UCSD-AML1 (cell line): ENCODE data around the gene SDF2L1.
"Not testable (repeated sequence)": the region's sequence is repeated elsewhere in the genome, so short reads cannot be mapped to it uniquely, and the experiment has no call there.

Source experiments
- DNase-seq: peaks from one replicate; lab custom pipeline; 2025; ENCODE audit not compliant: unreplicated experiment; lab: John Stamatoyannopoulos, UW

Gene SDF2L1

DNA sequence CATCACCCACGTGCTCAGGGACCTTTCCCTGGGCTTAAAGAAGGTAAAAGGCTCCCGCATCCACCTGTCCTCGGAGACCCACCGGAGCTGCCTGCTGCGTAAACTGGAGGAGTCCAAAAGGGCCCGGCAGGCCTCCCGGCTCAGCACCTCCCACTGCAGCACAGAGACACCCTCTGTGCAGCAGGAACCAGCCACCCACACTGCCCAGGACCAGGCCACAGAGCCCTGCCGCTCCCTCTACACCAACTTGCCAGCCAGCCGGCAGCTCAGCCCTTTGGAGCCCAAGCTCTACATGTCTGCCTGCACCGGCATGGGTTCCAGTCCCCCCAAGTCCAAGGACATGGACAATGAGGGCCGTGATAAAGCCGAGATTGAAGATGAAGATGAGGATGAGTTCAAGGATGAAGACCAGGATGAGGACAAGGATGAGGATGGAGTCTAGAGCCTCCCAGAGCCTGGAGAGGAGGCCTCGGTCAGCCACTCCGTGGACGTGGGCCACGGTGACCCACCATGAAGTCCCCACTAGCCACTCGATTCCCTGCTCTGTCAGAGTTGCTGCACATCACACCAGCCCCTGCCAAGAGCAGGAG, 5.4 kb upstream of the SDF2L1 start:
- DNase-seq: no peak

DNA sequence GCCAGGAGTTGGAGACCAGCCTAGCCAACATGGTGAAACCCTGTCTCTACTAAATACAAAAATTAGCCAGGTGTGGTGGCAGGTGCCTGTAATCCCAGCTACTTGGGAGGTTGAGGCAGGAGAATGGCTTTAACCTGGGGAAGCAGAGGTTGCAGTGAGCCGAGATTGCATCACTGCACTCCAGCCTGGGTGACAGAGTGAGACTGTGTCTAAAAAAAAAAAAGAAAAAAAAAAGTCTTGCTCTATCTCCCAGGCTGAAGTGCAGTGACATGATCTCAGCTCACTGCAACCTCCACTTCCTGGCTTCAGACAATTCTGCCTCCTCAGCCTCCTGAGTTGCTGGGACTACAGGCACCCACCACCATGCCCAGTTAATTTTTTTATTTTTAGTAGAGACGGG, 4.7 kb upstream of the SDF2L1 start:
- DNase-seq: not testable (repeated sequence)

DNA sequence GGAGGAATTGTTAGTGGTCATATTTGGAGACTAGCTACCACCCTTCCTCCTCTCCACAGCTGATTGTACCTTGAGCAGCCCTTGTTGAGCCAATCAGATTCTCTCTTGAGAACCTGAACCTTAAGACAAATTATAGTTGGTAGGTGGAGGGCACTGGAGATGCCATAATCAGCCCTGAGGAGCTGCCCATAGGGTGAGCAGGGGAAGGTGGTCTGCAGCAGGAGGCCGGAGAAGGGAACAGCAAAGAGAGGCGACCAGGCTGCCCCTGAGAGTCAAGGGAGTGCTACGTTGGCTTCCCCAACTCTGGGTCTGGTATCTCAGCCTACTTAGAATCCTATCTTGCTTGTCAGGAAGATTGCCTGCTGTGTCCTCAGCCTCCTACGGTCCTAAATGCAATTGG, 2.7 kb upstream of the SDF2L1 start:
- no peak for DNase-seq

DNA sequence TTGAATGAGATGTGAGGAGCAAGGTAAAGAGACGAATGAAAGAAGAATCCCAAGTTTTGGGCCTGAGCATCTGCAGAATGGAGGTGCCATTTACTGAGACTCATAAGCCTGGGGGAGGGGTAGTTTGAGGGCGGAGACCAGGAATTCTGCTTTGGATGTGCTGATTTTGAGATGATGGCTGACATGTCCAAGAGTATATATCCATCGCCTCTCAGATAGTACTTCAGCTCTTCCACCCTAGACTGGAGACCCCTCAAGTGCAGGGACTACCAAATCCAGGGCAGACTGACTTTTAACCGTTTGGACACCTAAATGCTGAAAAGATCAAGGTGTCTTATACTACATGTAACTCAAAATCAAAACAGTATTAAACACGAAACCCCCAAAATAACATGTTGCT, 1.3 kb upstream of the SDF2L1 start:
- DNase-seq: no peak

DNA sequence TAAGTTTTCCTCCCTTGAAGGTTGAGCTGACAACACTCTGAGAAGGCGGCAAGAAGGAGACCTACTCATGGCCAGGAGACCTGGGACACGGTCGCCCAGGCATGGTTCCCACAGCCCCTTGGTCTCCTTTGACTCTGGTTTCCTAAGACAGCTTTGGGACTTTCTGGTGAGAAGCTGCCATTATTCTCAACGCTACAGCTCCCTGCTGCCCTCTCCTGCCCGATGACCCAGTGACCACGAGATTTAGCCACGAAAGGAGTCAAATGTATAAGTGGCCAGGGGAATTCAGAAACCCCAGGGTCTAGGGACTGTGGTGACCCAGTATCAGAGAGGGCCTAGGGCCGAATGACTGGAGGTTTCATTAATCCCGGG, 699 bp upstream of the SDF2L1 start:
- DNase-seq: peak; percentile 66

DNA sequence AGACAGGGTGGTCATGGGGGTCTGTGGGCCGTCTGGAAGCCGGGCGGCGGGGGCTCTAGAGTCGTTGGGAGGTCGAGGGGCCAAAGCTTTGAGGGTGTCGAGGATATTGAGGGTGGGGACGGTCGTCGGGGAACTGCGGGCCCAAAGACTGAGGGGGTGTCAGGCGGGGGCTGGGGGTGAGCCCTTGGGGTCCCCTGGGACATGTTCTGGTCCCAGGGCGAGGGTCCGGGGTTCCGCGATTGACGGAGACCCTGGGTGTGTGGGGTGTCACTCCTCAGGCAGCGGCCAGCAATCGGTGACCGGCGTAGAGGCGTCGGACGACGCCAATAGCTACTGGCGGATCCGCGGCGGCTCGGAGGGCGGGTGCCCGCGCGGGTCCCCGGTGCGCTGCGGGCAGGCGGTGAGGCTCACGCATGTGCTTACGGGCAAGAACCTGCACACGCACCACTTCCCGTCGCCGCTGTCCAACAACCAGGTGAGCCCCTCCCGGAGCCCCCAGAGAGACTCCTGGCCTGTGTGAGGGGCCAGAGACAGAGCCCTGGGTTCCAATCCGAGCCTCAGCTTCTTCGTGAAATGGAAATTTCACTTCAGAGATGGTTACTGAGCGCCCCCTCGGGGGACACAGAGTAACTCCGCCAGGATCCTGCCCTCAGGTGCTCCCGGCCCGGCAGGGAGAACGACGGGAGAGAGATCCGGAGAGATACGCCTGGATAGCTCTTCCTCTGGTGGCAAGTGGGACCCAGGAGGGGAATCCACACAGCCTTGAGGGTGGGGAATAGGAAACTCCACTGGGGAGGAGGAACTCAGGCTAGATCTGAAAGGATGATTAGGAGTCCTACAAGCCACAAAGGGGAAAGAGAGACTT, 714 bp downstream of the SDF2L1 start:
- DNase-seq: peak; percentile 62

DNA sequence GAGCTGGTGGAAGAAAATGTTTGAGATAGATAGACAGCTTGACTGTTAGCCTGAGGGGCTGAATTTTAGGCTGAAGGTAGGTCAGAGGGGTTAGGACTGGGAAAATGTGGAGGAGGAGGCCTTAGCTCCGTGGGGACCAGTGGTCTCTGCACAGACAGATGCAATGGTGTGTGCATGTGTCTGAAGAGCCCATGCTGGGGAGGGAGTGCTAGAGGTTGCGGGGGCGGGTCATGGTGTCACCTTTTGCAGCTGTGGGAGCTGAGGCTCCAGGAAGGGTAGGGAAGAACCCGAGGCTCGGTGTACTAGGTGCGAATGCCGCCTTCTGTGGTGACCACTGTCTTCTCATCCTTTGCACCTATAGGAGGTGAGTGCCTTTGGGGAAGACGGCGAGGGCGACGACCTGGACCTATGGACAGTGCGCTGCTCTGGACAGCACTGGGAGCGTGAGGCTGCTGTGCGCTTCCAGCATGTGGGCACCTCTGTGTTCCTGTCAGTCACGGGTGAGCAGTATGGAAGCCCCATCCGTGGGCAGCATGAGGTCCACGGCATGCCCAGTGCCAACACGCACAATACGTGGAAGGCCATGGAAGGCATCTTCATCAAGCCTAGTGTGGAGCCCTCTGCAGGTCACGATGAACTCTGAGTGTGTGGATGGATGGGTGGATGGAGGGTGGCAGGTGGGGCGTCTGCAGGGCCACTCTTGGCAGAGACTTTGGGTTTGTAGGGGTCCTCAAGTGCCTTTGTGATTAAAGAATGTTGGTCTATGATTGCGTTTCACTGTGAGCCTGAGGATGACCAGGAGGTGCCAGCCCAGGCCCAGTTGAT, 1.6 kb downstream of the SDF2L1 start:
- DNase-seq: no peak

DNA sequence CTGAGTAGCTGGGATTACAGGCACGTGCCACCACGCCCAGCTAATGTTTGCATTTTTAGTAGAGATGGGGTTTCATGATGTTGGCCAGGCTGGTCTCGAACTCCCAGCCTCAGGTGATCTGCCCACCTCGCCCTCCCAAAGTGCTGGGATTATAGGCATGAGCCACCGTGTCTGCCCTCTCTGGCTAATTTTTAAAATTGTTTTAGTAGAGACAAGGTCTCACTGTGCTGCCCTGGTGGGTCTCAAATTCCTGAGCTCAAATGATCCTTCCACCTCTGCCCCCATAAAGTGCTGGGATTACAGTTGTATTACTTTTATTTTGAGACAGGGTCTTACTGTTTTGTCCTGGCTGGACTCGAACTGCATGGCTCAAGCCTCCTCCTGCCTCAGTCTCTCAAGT, 3.4 kb downstream of the SDF2L1 start:
- DNase-seq: not testable (repeated sequence)

DNA sequence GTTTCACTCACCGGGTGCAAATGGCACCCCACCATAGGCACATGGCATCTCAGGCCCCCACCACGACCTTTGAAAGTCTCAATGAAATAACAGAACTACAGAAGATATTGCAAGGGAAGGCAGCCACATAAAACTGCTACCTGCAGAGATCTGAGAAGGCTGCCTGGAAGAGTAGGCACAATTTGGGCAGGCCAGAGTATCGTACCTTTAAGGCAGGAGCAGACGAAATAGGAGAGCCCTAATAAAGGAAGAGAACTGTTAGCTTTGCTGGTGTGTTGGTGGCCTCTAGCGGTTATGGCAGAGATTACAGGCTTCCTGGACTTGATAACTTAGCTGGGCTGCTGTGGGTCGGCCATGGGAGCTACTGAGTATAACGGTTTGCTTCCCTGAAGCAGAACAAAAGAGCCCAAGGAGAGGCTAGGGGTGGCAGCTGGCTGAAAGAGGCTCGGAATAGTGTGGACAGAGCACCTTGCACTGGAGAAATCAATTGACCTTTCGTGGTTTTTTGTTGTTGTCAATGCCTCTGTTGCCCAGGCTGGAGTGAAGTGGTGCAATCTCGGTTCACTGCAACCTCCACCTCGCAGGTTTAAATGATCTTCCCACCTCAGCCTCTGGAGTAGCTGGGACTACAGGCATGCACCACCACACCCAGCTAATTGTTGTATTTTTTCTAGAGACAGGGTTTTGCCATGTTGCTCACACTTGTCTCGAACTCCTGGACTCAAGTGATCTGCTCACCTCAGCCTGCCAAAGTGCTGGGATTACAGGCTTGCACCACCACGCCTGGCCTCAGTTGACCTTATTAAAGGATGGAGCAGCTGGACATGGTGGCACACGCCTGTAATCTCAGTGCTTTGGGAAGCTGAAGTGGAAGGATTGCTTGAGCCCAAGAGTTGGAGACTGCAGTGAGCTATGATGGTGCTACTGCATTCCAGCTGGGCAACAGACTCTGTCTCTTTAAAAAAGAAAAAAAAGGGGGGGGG, 4.8 kb downstream of the SDF2L1 start:
- DNase-seq: peak; percentile 73

DNA sequence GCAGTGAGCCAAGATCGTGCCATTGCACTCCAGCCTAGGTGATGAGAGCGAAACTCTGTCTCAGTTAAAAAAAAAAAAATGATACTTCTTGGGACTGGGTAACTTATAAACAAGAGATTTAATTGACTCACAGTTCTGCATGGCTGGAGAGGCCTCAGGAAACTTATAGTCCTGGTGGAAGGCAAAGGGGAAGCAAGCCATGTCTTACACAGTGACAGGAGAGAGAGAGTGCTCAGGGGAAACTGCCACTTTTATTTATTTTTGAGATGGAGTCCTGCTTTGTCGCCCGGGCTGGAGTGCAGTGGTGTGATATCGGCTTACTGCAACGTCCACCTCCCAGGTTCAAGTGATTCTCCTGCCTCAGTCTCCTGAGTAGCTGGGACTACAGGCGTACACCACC, 8.2 kb downstream of the SDF2L1 start:
- no peak for DNase-seq

DNA sequence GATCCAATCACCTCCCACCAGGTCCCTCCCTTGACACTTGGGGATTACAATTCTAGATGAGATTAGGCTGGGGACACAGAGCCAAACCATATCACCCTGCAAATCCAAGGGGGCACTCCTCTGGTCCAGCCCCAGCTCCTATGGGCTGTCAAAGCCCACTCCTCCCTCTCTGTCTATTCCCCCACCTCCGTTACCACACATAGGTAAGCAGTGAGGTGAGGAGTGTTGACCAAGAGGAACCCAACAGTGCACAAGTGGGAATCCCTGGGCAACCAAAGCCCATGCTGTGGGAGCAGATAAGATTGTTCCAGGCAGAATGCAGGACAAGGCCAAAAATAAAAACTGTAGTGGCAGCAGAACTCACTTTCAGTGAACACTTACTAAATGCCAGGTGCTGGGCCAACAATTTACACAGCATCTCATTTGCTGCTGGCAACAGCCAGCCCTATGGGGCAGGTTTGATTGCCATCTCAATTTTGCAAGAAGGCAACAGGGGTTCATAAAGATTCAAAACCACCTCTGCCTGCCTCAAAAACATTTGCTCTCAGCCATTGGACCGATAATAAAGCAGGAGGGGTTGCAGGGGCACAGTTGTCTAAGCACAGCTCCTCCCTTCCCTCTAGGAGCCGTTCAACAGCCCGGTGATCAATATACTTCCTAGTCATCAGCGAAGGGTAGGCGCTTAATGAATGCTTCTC, 8.9 kb downstream of the SDF2L1 start:
- DNase-seq: no peak

DNA sequence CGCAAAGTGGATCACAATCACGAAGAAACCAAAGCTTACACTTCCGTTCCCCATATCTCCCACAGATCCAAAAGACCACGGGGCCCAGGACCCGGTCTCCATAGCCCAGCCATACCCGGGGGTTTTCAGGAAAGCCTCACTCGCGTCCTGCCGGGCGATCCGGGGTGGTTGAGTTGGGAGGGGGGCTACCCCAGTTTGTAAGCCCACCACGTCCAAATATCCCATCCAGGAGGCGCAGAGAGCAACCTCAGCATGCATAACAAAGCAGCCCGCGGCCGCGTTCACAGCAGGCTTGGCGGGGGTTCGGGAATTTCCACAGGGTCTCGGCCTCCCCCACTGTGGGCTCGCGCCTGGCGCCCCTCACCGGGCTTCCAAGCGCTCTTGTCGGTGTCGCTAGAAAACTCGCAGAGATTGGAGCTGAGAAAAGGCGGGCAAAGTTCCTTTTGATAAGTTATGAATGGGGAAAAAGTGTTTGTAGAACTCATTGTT, 9.5 kb downstream of the SDF2L1 start:
- no peak for DNase-seq

DNA sequence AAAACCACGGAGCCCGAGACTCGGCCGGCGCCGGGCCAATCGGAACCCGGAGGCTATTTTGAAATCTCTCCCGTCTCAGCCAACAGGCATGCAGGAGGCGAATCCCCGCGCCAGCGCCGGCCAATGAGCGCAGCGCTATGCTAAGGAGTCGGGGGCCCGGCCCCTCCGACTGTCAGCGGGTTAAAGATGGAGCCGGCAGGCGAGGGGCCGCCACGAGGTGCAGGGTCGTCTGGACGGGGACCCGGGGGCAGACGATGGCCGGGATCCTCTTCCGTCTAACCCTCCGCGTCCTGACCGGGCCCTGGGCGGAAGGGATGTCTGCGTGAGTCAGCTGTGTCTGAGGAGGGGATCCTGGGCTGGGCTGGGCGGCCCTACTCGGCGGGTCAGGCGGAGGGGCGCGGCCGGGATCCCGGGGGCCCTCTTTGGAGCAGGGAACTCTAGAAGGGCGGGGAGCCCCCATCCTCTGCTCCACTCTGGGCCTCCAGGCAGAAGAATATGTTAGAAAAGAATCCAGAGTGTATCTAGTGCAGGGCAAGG, 10.0 kb downstream of the SDF2L1 start:
- DNase-seq: peak; percentile 85

DNA sequence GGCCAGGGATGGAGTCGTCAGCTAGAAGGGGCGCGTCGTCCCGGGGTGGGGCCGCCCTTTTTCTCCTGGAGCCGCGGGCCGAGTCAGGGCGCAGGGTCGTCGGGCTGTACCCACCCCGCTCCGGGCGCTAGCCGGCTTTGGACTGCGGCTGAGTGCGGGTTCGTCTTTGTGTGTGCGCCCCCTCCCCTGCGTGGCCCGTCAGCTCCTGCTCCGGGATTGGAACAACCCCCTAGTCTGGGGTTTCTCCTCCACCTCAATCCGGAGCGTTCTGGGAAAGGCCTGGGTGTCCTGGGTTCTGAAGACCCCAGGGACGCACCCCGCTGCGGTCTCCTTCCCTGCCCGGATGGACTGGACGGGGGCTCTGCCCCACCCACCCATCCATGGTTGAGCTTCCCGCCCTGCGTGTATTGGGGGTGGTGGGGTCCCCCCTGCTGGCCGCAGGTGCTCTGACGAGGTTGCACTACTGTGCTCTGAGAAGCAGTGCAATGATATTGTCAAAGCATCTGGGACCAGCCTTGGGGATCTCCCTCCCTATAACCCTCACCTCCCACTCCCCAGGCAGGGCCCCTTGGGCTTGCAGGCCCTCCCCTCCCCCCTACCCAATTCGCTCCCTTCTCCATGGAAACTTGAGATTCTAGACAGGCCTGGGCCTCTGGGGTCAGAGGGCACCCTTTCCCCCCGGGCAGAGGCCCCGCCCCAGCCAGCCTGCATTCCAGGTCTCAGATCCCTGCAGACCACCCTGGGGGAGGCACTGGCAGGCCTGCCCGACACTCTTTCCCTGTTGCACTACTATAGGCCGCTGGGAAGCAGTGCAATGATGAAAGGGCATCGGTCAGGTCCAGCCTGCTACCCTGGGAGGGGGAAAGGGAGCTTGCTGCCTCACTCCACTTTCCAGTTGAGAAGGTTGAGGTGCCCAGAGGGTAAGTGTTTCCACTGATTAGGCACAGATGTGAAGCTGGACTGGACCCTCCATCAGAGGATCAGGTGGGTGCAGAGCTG, 10.7 kb downstream of the SDF2L1 start:
- DNase-seq: no peak

DNA sequence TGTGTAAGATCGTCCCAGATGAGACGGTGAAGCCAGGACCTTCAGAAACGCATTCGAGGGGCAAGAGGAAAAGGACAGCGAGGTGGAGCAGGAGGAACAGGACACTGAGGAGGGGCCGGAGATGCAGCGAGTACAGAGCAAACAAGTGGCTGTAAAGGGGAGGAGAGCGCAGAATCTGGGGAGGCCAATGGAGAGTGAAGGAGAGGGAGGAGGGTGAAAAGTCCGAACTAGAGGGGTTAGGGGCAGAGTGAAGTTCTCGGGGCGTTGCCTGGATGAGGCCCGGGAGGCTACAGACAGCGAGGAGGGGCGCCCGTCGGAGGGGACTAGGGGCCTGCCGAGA, 14.9 kb downstream of the SDF2L1 start:
- no peak for DNase-seq

DNA sequence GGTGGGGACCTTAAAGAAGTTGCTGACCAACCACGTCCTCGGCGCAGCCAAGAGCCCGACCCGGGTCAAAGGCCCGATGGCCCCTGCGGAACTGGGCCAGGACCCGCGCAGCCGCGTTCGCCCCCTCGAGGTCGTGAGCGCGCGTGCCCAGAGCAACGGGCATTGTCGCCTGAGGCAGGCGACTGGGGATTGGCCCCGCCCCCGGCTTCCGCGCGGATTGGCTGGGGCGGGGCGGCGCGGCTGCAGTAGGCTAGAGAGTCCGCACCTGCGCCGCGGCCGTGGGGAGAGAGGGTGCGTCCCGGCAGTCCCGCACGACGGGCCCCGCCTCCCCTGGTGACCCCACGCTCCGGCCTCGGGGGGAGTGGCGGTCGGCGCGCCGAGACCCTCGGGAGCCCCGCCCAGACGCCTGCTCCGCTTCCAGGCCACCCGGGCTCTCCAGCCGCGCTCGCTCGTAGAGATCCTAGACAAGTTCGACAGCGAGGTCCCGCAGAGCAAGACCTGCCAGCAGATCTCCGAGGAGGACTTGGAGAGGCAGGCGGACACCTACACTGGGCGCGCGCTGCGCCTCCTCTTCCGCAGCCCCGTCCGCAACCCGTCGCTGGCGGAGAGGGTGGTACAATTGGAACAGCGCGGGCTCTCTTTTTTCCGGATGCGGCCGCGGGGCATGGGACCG, 15.4 kb downstream of the SDF2L1 start:
- peak; percentile 88 for DNase-seq

DNA sequence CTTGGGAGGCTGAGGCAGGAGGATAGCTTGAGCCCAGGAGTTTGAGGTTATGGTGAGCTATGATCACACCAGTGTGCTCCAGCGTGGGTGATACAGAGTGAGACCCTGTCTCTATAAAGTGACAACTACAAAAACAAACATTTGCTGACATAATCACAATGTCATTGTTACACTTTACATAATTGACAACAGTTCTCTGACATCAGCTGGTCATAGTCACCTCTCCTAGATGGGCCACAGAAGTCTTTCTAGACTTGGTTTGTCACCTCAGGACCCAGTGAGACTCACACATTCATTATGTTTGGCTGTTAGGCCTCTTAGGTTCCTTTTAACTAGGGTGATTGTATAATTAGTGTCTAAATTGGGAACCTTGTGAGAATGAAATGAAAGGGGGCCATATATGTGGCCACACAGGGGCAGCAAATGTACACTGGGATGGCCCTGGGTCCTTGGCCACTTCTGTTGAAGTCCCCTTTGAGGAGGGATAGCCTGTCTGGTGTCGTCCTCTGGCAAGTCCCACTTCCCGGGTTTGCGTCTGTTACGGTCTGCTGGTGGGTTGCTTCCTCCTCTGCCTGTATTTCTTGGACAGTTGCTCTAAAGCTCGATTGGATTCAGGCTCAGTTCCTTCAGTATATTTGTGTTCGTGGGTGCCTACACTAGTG, 17.9 kb downstream of the SDF2L1 start:
- DNase-seq: no peak

DNA sequence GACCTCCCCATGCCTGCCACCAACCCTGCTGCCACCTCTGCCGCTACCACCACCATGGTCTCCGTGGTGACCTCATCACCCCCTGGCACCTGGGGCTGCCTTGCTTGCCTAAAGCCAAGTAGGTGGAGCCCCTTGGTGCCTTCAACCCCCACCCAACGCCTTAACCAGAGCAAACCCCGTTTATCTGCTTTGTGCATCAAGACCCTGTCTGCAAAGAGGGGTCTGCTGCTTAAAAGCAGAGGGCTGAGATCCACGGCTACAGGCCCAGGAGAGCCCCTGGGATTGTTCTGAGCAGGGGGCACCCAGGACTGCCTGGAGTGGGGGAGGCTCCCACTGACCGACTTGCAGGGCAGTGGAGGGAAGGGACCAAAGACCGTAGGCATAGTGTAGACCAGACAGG, 18.8 kb downstream of the SDF2L1 start:
- no peak for DNase-seq
